HG03558 (cell line): ENCODE data around the gene ZSCAN12.

Experiments
- ATAC-seq: cut with Tn5 transposase; IDR thresholded peaks from one replicate; pipeline ENCODE4 v1.9.1; 2021; ENCODE audit warnings: moderate number of reproducible peaks; ENCODE audit not compliant: unreplicated experiment; ENCODE audit errors: extremely low read depth

The ZSCAN12 gene

GRCh38 chr6:28334286-28335039, 65.1 kb downstream of the ZSCAN12 start:
- ATAC-seq, result no peak

DNA sequence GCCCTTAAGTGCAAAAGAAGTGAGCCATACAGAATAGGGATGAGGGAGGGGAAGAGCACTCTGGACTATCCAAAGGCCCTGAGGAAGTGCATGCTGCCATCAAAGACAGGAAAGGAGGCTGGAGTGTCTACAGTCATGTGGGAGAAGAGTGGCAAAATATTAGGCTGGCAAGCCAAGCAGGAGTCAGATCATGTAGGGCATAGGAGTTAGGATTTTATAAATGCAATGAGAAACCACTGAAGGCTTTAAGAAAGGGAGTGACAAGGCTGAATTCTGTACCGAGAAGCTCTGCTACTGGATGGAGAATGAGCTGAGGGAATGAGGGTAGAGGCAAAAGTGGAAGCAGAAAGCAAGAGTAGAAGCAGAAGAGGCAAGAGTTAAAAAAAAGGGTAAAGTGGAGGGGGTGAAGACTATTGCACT, 65.9 kb downstream of the ZSCAN12 start:
- no peak for ATAC-seq

GRCh38 chr6:28333047-28333446, 66.5 kb downstream of the ZSCAN12 start:
- ATAC-seq, result no peak

DNA sequence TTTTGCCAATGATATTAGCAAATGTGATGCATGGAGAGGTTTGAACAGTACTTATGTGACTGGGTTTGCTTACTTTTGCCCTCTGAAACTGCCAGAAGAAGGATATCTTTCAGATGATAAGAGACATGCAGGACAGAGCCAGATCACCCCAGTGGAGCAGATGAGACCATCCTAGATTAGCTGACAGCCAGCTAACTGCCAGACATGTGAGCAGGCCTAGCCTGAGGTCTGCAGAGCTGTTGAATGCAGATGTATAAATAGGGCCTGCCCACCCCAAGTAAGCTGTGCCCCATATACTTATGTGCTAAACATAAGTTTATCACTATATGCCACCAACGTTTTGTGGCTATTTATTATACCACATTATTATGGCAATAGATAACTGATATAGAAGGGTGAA, 69.5 kb downstream of the ZSCAN12 start:
- ATAC-seq, result no peak
